IMR-90 (cell line): ENCODE measurements around the gene MMP20. TPM values are rescaled to one million over a fixed set of nuclear protein-coding genes. Genes with fewer than 3 reads are reported as not detected.

Experiments
- ATAC-seq: fragments of 200-7000 bp; cut with Tn5 transposase; 2 replicates; pipeline ENCODE4 v1.9.1; 2020; ENCODE audit warnings: low read depth, mild to moderate bottlenecking, moderate library complexity
- BruUV-seq: library from RNA; stranded (reverse); fragments of 400-500 nt; replicated peaks from 2 replicates; lab custom pipeline; 2021; lab: Mats Ljungman, UMichigan
- CTCF ChIA-PET: fragments of 300-600 bp; formaldehyde crosslinking; extraction: SDS; loops from one replicate; lab custom pipeline; 2021; ENCODE audit warnings: antibody characterized with exemption; lab: Yijun Ruan, JAX
- POLR2A ChIA-PET: fragments of 300-600 bp; sonication (Branson Sonifier 250); formaldehyde crosslinking; loops from one replicate; lab custom pipeline; 2022; ENCODE audit warnings: antibody characterized with exemption; ENCODE audit not compliant: unreplicated experiment; lab: Charles Lee
- DNase-seq: peaks from one replicate; pipeline ENCODE4 v3.0.0; 2013
- H2AFZ ChIP-seq: replicated peaks from 2 replicates; pipeline ENCODE3; 2013; ENCODE audit warnings: low read length, mild to moderate bottlenecking; ENCODE audit not compliant: poor library complexity
- H2AK5ac ChIP-seq: 2 replicates; pipeline ENCODE4 v1.6.1; 2013; ENCODE audit warnings: low read depth, low read length, inconsistent platforms
- H2AK9ac ChIP-seq: replicated peaks from 2 replicates; pipeline ENCODE3; 2013; ENCODE audit warnings: mild to moderate bottlenecking, low read depth, low read length, moderate library complexity; ENCODE audit not compliant: poor library complexity
- H2BK120ac ChIP-seq: 2 replicates; pipeline ENCODE4 v1.6.1; 2013; ENCODE audit warnings: low read depth, low read length, inconsistent platforms
- H2BK15ac ChIP-seq: 3 replicates; pipeline ENCODE4 v1.6.1; 2013; ENCODE audit warnings: low read depth, low read length, inconsistent platforms
- H2BK20ac ChIP-seq: 2 replicates; pipeline ENCODE4 v1.6.1; 2013; ENCODE audit warnings: low read depth, mild to moderate bottlenecking, inconsistent platforms, low read length, moderate library complexity
- H2BK5ac ChIP-seq: 2 replicates; pipeline ENCODE4 v1.6.1; 2013; ENCODE audit warnings: mild to moderate bottlenecking, low read depth, low read length, inconsistent platforms; ENCODE audit not compliant: poor library complexity, severe bottlenecking
- H3K14ac ChIP-seq: replicated peaks from 2 replicates; pipeline ENCODE4 v1.6.1; 2013; ENCODE audit warnings: low read depth, low read length, inconsistent platforms
- H3K18ac ChIP-seq: 2 replicates; pipeline ENCODE4 v1.6.1; 2013; ENCODE audit warnings: low read depth, low read length, control low read depth
- H3K23ac ChIP-seq: 2 replicates; pipeline ENCODE4 v1.6.1; 2013; ENCODE audit warnings: low read depth, low read length, inconsistent platforms
- H3K27ac ChIP-seq: 2 replicates; pipeline ENCODE4 v1.5.1; 2013; ENCODE audit warnings: mild to moderate bottlenecking, control low read depth, low read length; ENCODE audit not compliant: insufficient read depth
- H3K27me3 ChIP-seq: 2 replicates; pipeline ENCODE4 v1.6.1; 2013; ENCODE audit warnings: low read length; ENCODE audit not compliant: control insufficient read depth, insufficient read depth
- H3K36me3 ChIP-seq: 2 replicates; pipeline ENCODE4 v1.6.1; 2013; ENCODE audit warnings: low read length, mixed read lengths; ENCODE audit not compliant: control insufficient read depth, insufficient read depth
- H3K4ac ChIP-seq: 2 replicates; pipeline ENCODE4 v1.6.1; 2013; ENCODE audit warnings: low read depth, low read length, inconsistent platforms
- H3K4me1 ChIP-seq: 2 replicates; pipeline ENCODE4 v1.6.1; 2013; ENCODE audit warnings: low read length, mixed read lengths; ENCODE audit not compliant: control insufficient read depth, insufficient read depth
- H3K4me2 ChIP-seq: 2 replicates; pipeline ENCODE4 v1.6.1; 2013; ENCODE audit warnings: low read depth, mild to moderate bottlenecking, control low read depth, low read length, moderate library complexity
- H3K4me3 ChIP-seq: 2 replicates; pipeline ENCODE4 v1.5.1; 2013; ENCODE audit warnings: low read depth, mild to moderate bottlenecking, control low read depth, low read length, moderate library complexity; ENCODE audit not compliant: insufficient read depth
- H3K56ac ChIP-seq: 2 replicates; pipeline ENCODE4 v1.6.1; 2013; ENCODE audit warnings: low read length, inconsistent platforms; ENCODE audit not compliant: insufficient read depth; ENCODE audit errors: extremely low read depth
- H3K79me1 ChIP-seq, 2 experiments: 2 replicates each; pipeline ENCODE4 v1.6.1; 2013; ENCODE audit warnings: low read length in 2 of 2, inconsistent platforms in 1 of 2, low read depth in 1 of 2
- H3K9ac ChIP-seq: 2 replicates; pipeline ENCODE4 v1.6.1; 2013; ENCODE audit warnings: low read depth, low read length, control low read depth
- H3K9me1 ChIP-seq: 2 replicates; pipeline ENCODE4 v1.6.1; 2013; ENCODE audit warnings: low read length, inconsistent platforms; ENCODE audit not compliant: insufficient read depth
- H3K9me3 ChIP-seq: 2 replicates; pipeline ENCODE4 v1.6.1; 2013; ENCODE audit warnings: low read length; ENCODE audit not compliant: control insufficient read depth, insufficient read depth
- H4K20me1 ChIP-seq: 2 replicates; pipeline ENCODE4 v1.6.1; 2013; ENCODE audit warnings: low read length, inconsistent platforms; ENCODE audit not compliant: insufficient read depth
- H4K5ac ChIP-seq: 2 replicates; pipeline ENCODE4 v1.6.1; 2013; ENCODE audit warnings: mild to moderate bottlenecking, low read depth, low read length, control low read depth
- H4K8ac ChIP-seq, 2 experiments: 2 replicates each; pipeline ENCODE4 v1.6.1; 2013; ENCODE audit warnings: low read depth in 2 of 2, low read length in 2 of 2, control low read depth in 1 of 2, inconsistent platforms in 1 of 2
- H4K91ac ChIP-seq: 2 replicates; pipeline ENCODE4 v1.6.1; 2013; ENCODE audit warnings: low read depth, low read length, inconsistent platforms; ENCODE audit not compliant: insufficient read depth
- BHLHE40 ChIP-seq: fragments of 150-350 bp; IDR thresholded peaks from 2 replicates; pipeline ENCODE4 v1.6.1; 2016; ENCODE audit warnings: mild to moderate bottlenecking, low read depth, low read length
- CEBPB ChIP-seq: IDR thresholded peaks from 2 replicates; pipeline ENCODE4 v1.6.1; 2012; ENCODE audit warnings: low read depth, low read length, improper control_type of control experiment
- CHD1 ChIP-seq: IDR thresholded peaks from 2 replicates; pipeline ENCODE4 v1.6.1; 2012; ENCODE audit warnings: low read depth, low read length, improper control_type of control experiment
- ELK1 ChIP-seq: fragments of 150-350 bp; IDR thresholded peaks from 2 replicates; pipeline ENCODE4 v1.6.1; 2016; ENCODE audit warnings: low read depth, mild to moderate bottlenecking, low read length, moderate library complexity, borderline replicate concordance
- FOS ChIP-seq: fragments of 150-350 bp; IDR thresholded peaks from 2 replicates; pipeline ENCODE4 v1.6.1; 2016; ENCODE audit warnings: low read depth, low read length
- MAFK ChIP-seq: IDR thresholded peaks from 2 replicates; pipeline ENCODE4 v1.6.1; 2012; ENCODE audit warnings: low read depth, low read length, improper control_type of control experiment
- MXI1 ChIP-seq: IDR thresholded peaks from 2 replicates; pipeline ENCODE4 v1.6.1; 2012; ENCODE audit warnings: low read depth, mild to moderate bottlenecking, low read length, moderate library complexity, borderline replicate concordance
- NFE2L2 ChIP-seq: fragments of 150-350 bp; IDR thresholded peaks from 2 replicates; pipeline ENCODE4 v1.6.1; 2016; ENCODE audit warnings: low read depth, mild to moderate bottlenecking, low read length
- RAD21 ChIP-seq: IDR thresholded peaks from 2 replicates; pipeline ENCODE4 v1.6.1; 2012; ENCODE audit warnings: low read length, improper control_type of control experiment
- RCOR1 ChIP-seq: IDR thresholded peaks from 2 replicates; pipeline ENCODE4 v1.6.1; 2012; ENCODE audit warnings: mild to moderate bottlenecking, low read length, improper control_type of control experiment; ENCODE audit not compliant: insufficient replicate concordance
- RFX5 ChIP-seq: IDR thresholded peaks from 2 replicates; pipeline ENCODE4 v1.8.0; 2012; ENCODE audit warnings: low read depth, mild to moderate bottlenecking, low read length, moderate library complexity
- SMC3 ChIP-seq: fragments of 150-350 bp; IDR thresholded peaks from 2 replicates; pipeline ENCODE4 v1.6.1; 2016; ENCODE audit warnings: low read depth, mild to moderate bottlenecking, antibody characterized with exemption, low read length, moderate library complexity
- USF2 ChIP-seq: fragments of 150-350 bp; IDR thresholded peaks from 2 replicates; pipeline ENCODE4 v1.6.1; 2017; ENCODE audit warnings: mild to moderate bottlenecking, antibody characterized with exemption, low read length, low read depth
- WGBS, 2 experiments: methylation state at CpG; one replicate each; pipeline versions ENCODE4 v1.1.5 to v1.1.7; 2013; ENCODE audit warnings: missing lambda C conversion rate in 2 of 2; ENCODE audit not compliant: insufficient read length in 1 of 2; ENCODE audit errors: extremely low coverage in 2 of 2; 5-methylcytosine and 5-hydroxymethylcytosine counted together
- dilution Hi-C: fragments of 300-500 bp; cut with HindIII; formaldehyde crosslinking; loops from one replicate; pipeline ENCODE4 v1.14.3; 2018; ENCODE audit warnings: low sequenced_read_pairs; ENCODE audit not compliant: unreplicated experiment
- in situ Hi-C: fragments of 300-500 bp; cut with MboI; formaldehyde crosslinking; loops from 3 replicates; pipeline ENCODE4 v1.14.3; 2019; ENCODE audit warnings: low sequenced_read_pairs, inconsistent platforms, mixed read lengths
- intact Hi-C: fragments of 100-400 bp; cut with micrococcal nuclease; formaldehyde crosslinking; loops from 2 replicates; pipeline ENCODE4 v1.10.0; 2022
- polyA plus RNA-seq, 3 experiments: library from polyadenylated mRNA; depleted of rRNA; stranded (reverse); fragments of >200 nt; gene quantifications; 2 replicates each; pipeline ENCODE4 v1.2.3, GENCODE V29; 2012; ENCODE audit warnings: low replicate concordance in 1 of 3
- total RNA-seq: library from RNA; depleted of rRNA; stranded (reverse); fragments of >200 nt; gene quantifications from 2 replicates; pipeline ENCODE4 v1.2.3, GENCODE V29; 2012
- TF ChIP-seq, protein P1 (sequence below): conservative IDR thresholded peaks from 2 replicates; pipeline ENCODE4 v1.5.1; 2012; ENCODE audit warnings: mild to moderate bottlenecking, low read depth, low read length, improper control_type of control experiment

Gene MMP20
- total and polyA plus RNA-seq, 2 of the 4 experiments (the other 2 are of a cell fraction), result not detected

DNA sequence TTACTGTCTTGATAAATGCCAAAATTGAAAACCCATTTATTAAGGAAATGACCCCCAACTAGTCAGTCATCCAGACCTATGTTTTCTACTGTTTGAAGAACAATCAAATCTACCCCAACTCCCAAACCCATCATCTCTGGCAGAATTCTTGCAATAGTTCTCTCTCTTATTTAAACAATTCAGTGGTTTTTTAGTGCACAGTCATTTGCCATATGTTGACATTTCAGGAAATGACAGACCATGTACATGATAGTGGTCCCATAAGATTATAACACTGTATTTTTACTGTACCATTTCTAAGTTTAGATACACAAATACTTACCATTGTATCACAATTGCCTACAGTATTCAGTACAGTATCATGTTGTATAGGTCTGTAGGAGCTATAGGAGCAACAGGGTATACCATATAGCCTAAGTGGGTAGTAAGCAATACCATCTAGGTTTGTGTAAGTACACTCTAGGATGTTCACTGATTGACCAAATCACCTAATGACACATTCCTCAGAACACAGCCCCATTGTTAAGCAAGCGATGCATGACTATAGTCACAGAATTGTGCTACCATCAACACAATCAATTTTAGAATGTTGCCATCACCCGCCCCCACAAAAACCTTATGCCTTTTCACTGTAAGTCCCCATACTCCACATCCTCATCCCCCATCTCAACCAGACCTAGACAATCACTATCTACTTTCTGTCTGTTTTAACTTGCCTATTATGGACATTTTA is 41.8 kb downstream of the MMP20 start:
- no peaks in the 10 kb centered on the region for H3K36me3 ChIP-seq
- H2BK5ac ChIP-seq, result no peak overlapping the region
- DNase-seq (no peak), ATAC-seq (no peak; the same call in 1 of the 2 replicates)
- no peak overlapping the region for H3K9ac ChIP-seq
- WGBS, 2 experiments, result 83% methylated on average over 1 of the region's 2 CpGs; no CpG with 5 or more reads in 1 of the 2 experiments
- in situ Hi-C loops (no loop called here), intact Hi-C loops (no loop called here), dilution Hi-C loops (no loop called here)
- H3K79me1 ChIP-seq, result no peaks in the 10 kb centered on the region
- no peak overlapping the region for H3K14ac ChIP-seq
- H4K5ac ChIP-seq, result no peak overlapping the region
- H3K4me1 ChIP-seq, result no peaks in the 10 kb centered on the region; the same call in 1 of the 2 replicates
- no peak overlapping the region for H4K8ac ChIP-seq
- BruUV-seq, result no TSS peak
- ChIA-PET CTCF (no interaction called here), POLR2A (no interaction called here)
- no peaks in the 10 kb centered on the region for H3K9me1 ChIP-seq
- no peak overlapping the region for H3K4ac ChIP-seq
- no peak overlapping the region for H2AFZ ChIP-seq
- H3K9me3 ChIP-seq, result no peaks in the 10 kb centered on the region
- H3K56ac ChIP-seq, result no peak overlapping the region
- H4K91ac ChIP-seq, result no peak overlapping the region
- H3K18ac ChIP-seq, result no peak overlapping the region; the same call in 1 of the 2 replicates
- H3K4me3 ChIP-seq, result no peak overlapping the region
- no peak overlapping the region for H3K27ac ChIP-seq
- TF ChIP-seq MAFK, result no peak
- no peak for TF ChIP-seq ELK1
- TF ChIP-seq FOS, result no peak
- TF ChIP-seq SMC3, result no peak
- no peak for TF ChIP-seq MXI1
- TF ChIP-seq RCOR1, result no peak
- TF ChIP-seq BHLHE40, result no peak
- TF ChIP-seq RFX5, result no peak
- no peak for TF ChIP-seq USF2
- TF ChIP-seq CEBPB, result no peak
- TF ChIP-seq RAD21, result no peak
- TF ChIP-seq, protein P1, sequence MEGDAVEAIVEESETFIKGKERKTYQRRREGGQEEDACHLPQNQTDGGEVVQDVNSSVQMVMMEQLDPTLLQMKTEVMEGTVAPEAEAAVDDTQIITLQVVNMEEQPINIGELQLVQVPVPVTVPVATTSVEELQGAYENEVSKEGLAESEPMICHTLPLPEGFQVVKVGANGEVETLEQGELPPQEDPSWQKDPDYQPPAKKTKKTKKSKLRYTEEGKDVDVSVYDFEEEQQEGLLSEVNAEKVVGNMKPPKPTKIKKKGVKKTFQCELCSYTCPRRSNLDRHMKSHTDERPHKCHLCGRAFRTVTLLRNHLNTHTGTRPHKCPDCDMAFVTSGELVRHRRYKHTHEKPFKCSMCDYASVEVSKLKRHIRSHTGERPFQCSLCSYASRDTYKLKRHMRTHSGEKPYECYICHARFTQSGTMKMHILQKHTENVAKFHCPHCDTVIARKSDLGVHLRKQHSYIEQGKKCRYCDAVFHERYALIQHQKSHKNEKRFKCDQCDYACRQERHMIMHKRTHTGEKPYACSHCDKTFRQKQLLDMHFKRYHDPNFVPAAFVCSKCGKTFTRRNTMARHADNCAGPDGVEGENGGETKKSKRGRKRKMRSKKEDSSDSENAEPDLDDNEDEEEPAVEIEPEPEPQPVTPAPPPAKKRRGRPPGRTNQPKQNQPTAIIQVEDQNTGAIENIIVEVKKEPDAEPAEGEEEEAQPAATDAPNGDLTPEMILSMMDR, result no peak
- TF ChIP-seq CHD1, result no peak
- TF ChIP-seq NFE2L2, result no peak
- no peak overlapping the region for H3K4me2 ChIP-seq
- H4K20me1 ChIP-seq, result no peaks in the 10 kb centered on the region
- no peak overlapping the region for H2BK15ac ChIP-seq
- no peak overlapping the region for H3K23ac ChIP-seq
- H2BK20ac ChIP-seq, result no peak overlapping the region
- H3K27me3 ChIP-seq, result no peaks in the 10 kb centered on the region
- no peak overlapping the region for H2AK5ac ChIP-seq
- H2AK9ac ChIP-seq, result no peak overlapping the region
- no peak overlapping the region for H2BK120ac ChIP-seq
